GM06990 (cell line): Measurements from ENCODE around the gene SAFB.

Source experiments
- DNase-seq: peaks from one replicate; pipeline ENCODE4 v3.0.0-alpha.2; 2011; ENCODE audit not compliant: insufficient read length; ENCODE audit errors: extremely low read depth
- H3K27me3 ChIP-seq: replicated peaks from 2 replicates; pipeline ENCODE4 v1.6.0; 2011; ENCODE audit warnings: low read length; ENCODE audit not compliant: control insufficient read depth, insufficient read depth
- H3K36me3 ChIP-seq: 2 replicates; pipeline ENCODE4 v1.5.1; 2011; ENCODE audit warnings: low read length; ENCODE audit not compliant: control insufficient read depth, insufficient read depth
- H3K4me3 ChIP-seq: replicated peaks from 2 replicates; pipeline ENCODE4 v1.5.1; 2011; ENCODE audit warnings: low read depth, mild to moderate bottlenecking, control low read depth, low read length
- TF ChIP-seq, protein P1 (sequence below): IDR thresholded peaks from 2 replicates; pipeline ENCODE4 v1.5.1; 2011; ENCODE audit warnings: low read length, control low read depth, mild to moderate bottlenecking, inconsistent platforms; ENCODE audit not compliant: insufficient read depth, poor library complexity, severe bottlenecking

Gene SAFB

DNA sequence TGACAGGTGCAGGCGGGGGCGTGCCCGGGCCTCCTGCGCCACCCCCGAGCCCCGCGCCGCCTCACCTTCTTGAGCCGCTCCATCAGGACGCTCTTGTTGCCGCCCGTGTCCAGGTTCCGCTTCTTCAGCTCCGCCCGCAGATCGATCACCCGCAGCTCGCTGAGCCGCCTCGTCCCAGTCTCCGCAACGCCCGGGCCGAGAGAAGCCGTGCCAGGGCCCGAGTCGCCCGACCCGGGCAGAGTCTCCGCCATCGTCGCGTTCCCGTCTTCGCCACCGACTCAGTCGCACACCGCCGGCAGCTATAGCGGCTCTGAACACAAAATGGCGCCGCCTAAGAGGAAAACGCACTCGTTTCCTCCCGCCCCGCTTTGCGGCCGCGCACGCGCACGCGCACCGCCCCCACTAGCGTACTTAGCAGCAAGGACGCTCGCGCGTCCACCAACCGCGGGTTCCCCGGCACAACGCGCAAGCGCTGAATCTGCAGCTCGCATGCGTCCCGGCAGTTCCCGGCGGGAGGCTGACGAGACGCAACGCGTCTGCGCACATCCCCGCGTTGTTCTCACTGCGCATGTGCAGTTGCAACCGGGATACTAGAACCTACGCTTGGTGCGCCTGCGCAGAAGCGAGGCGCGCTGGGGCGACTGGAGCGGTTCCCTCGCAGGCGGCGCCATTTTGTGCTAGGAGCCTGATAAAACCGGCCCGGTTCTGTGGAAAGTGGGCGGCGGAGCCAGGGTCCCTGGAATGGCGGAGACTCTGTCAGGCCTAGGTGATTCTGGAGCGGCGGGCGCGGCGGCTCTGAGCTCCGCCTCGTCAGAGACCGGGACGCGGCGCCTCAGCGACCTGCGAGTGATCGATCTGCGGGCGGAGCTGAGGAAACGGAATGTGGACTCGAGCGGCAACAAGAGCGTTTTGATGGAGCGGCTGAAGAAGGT, at the start of gene SAFB, which contains the start of gene SAFB2:
TSS of gene SAFB (plus strand) at position 619 of the 932 bp plus-strand sequence. CDS start at position 742, 123 bp downstream.
TSS of gene SAFB2 (minus strand) at position 312 of the 932 bp plus-strand sequence. CDS start at position 251, 61 bp downstream.
- Histone ChIP-seq H3K36me3 (peaks cover 24% of the 10 kb centered on the region), H3K4me3 (peak within 1 kb of the TSS; percentile 84), H3K27me3 (no peaks in the 10 kb centered on the region)
- TF ChIP-seq, protein P1, sequence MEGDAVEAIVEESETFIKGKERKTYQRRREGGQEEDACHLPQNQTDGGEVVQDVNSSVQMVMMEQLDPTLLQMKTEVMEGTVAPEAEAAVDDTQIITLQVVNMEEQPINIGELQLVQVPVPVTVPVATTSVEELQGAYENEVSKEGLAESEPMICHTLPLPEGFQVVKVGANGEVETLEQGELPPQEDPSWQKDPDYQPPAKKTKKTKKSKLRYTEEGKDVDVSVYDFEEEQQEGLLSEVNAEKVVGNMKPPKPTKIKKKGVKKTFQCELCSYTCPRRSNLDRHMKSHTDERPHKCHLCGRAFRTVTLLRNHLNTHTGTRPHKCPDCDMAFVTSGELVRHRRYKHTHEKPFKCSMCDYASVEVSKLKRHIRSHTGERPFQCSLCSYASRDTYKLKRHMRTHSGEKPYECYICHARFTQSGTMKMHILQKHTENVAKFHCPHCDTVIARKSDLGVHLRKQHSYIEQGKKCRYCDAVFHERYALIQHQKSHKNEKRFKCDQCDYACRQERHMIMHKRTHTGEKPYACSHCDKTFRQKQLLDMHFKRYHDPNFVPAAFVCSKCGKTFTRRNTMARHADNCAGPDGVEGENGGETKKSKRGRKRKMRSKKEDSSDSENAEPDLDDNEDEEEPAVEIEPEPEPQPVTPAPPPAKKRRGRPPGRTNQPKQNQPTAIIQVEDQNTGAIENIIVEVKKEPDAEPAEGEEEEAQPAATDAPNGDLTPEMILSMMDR, result no peak
- DNase-seq, result peak; percentile 100

DNA sequence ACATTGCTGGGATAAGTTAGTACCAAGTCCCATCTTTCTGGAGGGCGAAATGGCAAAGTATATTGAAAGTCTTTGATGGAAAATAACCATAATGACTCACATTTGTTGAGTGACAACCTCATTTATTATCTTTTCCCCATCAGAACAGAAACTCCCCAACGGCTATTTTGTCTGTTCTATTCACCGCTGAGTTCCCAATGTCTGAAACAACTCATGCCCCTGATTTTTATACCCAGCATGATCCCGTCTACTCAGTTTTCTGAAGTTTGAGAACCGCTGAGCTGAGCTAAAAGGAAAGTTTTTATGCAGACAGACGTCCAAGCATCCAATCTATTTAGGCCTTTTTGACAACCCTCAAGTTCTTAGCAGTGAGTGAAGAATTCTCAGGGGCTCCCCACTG, 47.3 kb upstream of the SAFB start:
- TF ChIP-seq, protein P1, result no peak
- DNase-seq, result no peak
- Histone ChIP-seq H3K36me3 (no peaks in the 10 kb centered on the region), H3K4me3 (no peak overlapping the region), H3K27me3 (no peaks in the 10 kb centered on the region)

DNA sequence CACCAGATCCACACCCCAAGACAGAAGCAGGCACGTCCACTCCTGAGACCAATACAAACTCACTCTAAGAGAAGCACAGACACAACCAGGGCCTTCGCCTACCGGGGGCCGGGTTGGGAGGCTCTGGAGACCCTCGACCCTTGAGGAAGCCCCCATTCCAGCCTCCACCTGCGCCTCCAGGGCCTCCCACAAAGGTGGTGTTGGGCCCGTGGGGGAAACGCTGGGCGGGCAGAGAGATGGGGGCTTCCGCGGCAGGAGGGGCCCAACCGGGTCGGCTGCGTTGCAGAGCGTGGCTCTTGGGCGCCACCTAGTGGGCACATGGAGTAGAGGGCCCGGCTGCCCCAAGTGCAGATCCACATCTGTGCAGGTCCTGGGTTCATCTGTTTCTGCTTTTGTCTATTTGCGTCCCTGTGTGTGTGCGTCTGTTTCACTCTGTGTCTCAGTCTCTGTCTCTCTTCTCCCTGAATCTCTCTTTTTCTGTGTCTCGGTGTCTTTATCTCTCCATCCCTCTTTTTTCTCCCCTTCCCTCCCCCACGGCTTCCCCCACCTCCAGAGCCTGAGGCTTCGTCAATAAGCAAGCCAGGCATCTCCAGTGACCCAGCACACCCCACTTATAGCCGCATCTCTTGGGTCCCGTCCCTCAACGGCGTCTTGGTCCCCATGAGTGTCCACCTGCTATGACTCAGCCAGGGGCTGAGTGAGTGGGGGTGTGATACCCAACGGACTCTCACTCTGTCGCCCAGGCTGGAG, 44.6 kb upstream of the SAFB start:
- H3K36me3 ChIP-seq, result peaks cover 1% of the 10 kb centered on the region; the same call in 1 of the 2 replicates
- DNase-seq, result peak; percentile 46
- H3K27me3 ChIP-seq, result no peaks in the 10 kb centered on the region
- no peak overlapping the region for H3K4me3 ChIP-seq
- TF ChIP-seq, protein P1, result peak; percentile 98

- TF ChIP-seq, protein P1, result no peak
- no peaks in the 10 kb centered on the region for H3K27me3 ChIP-seq
- DNase-seq, result no peak
- H3K36me3 ChIP-seq, result peaks cover 1% of the 10 kb centered on the region; the same call in 1 of the 2 replicates
- H3K4me3 ChIP-seq, result no peak overlapping the region
These were observed 43.6 kb upstream of the SAFB start for GRCh38 chr19:5579286-5579685.

GRCh38 chr19:5579697-5580096, 43.2 kb upstream of the SAFB start:
- TF ChIP-seq, protein P1, result no peak
- H3K4me3 ChIP-seq, result no peak overlapping the region

More at GRCh38 chr19:5579697-5580096, 43.2 kb upstream of the SAFB start:
- H3K27me3 ChIP-seq, result no peaks in the 10 kb centered on the region
- DNase-seq, result no peak
- H3K36me3 ChIP-seq, result peaks cover 1% of the 10 kb centered on the region; the same call in 1 of the 2 replicates
